D721Med (cell line): Measurements from ENCODE around the gene UBE3C.

Experiments
- DNase-seq: peaks from one replicate; pipeline ENCODE4 v3.0.0; 2011; ENCODE audit warnings: low spot score; ENCODE audit not compliant: insufficient read length
- FAIRE-seq: peaks from 2 replicates; lab custom pipeline; 2011; peaks lifted over from hg19 to GRCh38; lab: Jason Lieb, UNC
- TF ChIP-seq, protein P1 (sequence below): IDR thresholded peaks from 2 replicates; pipeline ENCODE4 v1.5.1; 2012; ENCODE audit warnings: mild to moderate bottlenecking, control low read depth; ENCODE audit not compliant: insufficient read depth; ENCODE audit errors: missing control alignments

Gene UBE3C

DNA sequence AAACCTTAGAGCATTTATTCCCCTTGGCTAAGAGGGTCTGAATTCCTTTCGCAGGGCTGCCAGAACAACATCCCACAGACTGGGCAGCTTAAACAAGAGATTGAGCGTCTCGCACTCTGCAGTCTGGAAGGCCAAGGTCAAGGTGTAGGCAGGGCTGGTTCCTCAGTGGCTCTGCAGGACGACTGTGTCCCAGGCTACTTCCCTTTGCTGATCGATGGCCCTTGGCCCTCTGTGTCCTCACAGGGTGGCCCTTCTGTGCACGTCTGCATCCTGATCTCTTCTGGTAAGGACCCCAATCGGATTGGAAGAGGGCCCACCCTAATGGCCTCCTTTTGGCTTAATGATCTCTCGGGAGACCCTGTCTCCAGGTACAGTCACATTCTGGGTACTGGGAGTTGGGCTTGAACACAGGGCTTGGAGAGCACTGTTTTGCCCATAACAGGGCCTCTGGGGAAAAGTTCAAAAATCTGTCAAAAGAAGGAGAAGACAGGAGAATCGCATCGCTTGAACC, 162.9 kb downstream of the UBE3C start:
- TF ChIP-seq, protein P1, sequence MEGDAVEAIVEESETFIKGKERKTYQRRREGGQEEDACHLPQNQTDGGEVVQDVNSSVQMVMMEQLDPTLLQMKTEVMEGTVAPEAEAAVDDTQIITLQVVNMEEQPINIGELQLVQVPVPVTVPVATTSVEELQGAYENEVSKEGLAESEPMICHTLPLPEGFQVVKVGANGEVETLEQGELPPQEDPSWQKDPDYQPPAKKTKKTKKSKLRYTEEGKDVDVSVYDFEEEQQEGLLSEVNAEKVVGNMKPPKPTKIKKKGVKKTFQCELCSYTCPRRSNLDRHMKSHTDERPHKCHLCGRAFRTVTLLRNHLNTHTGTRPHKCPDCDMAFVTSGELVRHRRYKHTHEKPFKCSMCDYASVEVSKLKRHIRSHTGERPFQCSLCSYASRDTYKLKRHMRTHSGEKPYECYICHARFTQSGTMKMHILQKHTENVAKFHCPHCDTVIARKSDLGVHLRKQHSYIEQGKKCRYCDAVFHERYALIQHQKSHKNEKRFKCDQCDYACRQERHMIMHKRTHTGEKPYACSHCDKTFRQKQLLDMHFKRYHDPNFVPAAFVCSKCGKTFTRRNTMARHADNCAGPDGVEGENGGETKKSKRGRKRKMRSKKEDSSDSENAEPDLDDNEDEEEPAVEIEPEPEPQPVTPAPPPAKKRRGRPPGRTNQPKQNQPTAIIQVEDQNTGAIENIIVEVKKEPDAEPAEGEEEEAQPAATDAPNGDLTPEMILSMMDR: no peak
- FAIRE-seq (no peak), DNase-seq (no peak)

DNA sequence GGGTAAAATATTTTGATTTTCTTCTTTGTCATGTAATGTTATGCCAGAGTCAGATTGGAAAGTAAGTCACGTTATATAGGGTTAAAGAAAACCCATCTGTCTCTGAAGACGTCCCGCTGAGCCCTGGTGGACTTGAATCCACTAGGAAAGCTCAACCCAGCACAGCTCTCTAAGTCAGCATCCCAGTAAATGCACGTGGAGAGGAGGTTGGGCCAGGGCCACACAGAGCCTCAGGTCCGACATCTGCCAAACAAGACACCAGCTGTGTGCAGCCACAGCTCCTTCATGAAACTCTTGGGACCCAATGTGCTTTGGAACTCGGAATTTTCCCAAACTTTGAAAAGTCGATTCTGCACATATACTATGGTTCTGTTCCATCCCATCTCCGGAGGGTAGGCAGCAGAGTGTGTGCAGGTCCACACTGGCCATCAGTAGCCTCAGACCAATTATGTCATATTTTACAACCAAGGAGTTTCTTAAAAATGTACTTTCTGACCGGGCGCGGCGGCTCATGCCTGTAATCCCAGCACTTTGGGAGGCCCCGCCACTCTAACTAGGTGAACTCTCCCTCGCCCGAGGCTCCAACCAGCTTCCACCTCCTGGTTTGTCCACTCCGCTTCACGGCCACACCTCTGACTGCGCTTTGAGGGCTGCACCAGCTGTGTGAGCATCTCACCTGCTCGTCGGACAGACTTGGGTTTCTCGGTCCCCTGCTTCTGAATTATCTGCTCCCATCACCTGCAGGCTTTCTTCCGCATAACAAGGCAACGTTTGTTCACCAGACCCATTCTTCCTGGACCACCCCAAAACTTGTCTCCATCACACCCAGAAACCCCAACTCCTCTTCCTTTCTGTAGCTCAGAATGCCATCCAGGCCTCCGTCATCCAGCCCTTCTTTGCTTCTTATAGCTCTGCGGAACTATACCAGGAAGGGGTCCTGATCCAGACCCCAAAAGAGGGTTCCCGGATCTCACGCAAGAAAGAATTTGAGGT, 168.4 kb downstream of the UBE3C start:
- TF ChIP-seq, protein P1: no peak
- FAIRE-seq (no peak), DNase-seq (no peak)

GRCh38 chr7:157309988-157310668, 171.4 kb downstream of the UBE3C start:
- TF ChIP-seq, protein P1: no peak
- DNase-seq (no peak), FAIRE-seq (no peak)

- FAIRE-seq: no peak
- TF ChIP-seq, protein P1: no peak
- no peak for DNase-seq
Observed at GRCh38 chr7:157310676-157311185, 172.0 kb downstream of the UBE3C start.

GRCh38 chr7:157312941-157313340, 174.2 kb downstream of the UBE3C start:
- no peak for FAIRE-seq
- no peak for DNase-seq
- TF ChIP-seq, protein P1: no peak

GRCh38 chr7:157313645-157314044, 174.9 kb downstream of the UBE3C start:
- no peak for FAIRE-seq
- TF ChIP-seq, protein P1: no peak
- DNase-seq: no peak
